GM19238 (cell line): ENCODE results near the gene GAMT.
"Not testable (repeated sequence)": the region's sequence is repeated elsewhere in the genome, so short reads cannot be mapped to it uniquely, and the experiment has no call there.

Experiments used
- DNase-seq: peaks from one replicate; pipeline ENCODE4 v3.0.0; 2011; ENCODE audit warnings: low spot score; ENCODE audit not compliant: insufficient read length

GAMT gene

DNA sequence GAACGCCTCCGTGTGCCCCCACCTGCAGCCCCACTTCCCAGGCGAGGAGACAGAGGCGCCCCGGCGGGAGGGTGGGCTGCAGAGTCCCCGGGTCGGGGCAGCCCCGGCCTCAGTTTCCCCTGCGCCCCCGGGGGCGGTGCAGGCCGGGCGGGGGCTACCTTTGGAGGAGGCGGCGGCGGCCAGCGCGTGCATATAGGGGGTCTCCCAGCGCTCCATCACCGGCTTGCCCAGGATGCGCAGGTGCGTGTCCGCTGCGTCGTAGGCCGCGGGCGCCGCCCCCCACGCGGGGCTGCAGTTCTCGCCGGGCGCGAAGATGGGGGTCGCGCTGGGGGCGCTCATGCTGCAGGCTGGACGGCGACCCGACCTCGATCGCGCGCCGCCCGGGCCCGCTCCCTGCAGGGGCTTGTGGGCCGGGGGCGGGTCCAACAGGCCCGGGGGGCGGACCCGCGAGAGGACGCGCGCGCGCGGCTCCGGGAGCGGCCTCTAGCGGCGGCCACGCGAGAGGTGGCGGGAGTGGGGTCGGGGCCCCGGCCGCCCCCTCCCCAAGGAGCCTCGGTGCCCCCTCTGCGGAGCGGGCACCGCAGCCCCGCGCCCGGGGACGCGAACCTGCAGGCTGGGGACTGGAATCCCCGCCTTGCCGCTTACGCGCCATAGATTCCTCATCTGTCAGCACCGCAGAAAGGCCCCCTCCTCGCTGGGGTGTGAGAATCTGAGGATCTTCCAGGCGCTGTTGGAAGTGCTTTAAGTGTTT is at the start of gene GAMT:
TSS of gene GAMT (minus strand) at position 405 of the 751 bp plus-strand sequence. CDS start at position 339, 66 bp downstream.
- DNase-seq = peak; percentile 79

DNA sequence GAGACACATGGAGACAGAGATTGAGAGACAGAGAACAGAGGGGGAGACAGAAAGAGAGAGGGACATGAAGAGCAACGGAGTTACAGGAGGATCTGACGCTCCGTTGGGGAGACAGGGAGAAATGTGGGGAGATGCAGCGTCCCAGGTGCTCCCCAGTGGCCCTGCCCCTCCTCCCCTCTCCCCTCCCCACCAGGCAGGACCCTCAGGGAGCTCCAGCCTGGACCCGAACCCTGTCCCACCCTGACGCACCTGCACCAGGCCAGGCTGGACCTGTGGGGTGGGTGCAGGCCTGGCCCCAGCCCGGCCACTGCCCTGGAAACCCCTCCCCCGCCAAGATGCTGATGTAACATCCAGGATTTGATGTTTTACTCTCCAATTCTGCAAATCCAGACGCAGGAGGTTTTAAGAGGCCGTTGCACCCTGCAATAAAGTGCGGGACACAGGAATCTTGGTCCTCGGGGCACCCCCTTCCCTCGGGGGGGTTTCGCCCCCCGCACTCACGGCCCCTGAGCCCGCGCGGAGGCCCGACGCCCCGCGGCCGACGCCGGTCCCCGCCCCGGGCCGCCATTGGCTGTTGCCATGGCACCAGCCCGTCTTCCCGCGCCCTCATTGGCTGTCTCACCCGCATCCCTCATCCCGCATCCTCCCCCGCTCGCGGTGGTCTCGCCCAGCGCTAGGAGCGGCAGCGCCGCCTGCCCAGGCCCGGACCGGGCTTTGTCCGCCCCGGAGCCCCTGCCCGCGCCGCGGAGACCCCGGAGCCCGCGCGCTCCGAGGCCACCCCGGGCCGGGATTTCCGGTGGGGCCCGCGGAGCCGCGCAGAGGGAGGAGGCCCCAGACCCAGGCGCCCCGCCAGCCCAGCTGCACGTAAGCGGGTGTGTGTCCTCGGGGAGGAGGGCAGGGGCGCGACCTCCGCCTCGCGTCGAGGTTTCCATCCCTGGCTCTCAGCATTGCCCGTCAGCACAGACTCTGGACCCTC is 48.4 kb upstream of the GAMT start, which contains the start of gene APC2:
TSS of gene APC2 (plus strand) at position 655 of the 976 bp plus-strand sequence. CDS start 2,881 bp downstream, outside the sequence.
- DNase-seq = no peak

DNA sequence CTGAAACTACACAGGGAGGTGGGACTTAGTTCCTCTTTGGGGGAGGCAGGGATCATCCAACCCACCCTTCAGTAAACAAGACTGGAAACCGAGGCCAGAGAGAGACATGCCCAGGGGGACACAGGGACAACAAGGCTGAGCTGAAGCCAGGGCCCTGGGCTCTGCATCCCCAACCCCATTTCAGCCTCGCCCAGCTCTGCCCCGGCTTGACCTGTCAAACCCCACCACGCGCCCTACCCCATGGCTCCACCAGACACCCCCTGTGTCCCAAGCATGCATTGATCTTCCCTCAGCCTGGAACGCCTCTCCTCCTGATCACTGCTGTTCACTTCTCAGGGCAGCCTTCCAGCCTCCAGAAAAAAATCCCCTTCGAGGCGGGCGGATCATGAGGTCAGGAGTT is 46.6 kb upstream of the GAMT start:
- DNase-seq = no peak

DNA sequence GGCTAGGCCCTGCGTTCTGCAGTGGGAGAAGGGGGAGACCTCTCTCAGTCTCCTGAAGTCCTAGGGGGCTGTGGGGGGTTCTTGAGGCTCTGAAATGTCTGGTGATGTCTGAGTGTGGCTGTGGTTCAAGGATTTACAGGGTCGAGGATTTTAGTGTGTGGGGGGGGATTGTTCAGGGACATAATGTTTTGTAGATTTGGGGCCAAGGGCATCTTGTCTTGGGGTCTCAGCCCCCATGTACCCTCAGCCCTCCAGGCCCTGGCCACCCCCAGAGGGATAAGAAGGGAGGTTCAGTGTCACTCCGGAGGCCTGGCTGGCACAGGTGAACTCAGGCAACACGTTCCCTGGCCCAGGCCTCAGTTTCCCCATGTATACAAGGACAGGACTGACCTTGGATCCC is 46.2 kb upstream of the GAMT start:
- no peak for DNase-seq

DNA sequence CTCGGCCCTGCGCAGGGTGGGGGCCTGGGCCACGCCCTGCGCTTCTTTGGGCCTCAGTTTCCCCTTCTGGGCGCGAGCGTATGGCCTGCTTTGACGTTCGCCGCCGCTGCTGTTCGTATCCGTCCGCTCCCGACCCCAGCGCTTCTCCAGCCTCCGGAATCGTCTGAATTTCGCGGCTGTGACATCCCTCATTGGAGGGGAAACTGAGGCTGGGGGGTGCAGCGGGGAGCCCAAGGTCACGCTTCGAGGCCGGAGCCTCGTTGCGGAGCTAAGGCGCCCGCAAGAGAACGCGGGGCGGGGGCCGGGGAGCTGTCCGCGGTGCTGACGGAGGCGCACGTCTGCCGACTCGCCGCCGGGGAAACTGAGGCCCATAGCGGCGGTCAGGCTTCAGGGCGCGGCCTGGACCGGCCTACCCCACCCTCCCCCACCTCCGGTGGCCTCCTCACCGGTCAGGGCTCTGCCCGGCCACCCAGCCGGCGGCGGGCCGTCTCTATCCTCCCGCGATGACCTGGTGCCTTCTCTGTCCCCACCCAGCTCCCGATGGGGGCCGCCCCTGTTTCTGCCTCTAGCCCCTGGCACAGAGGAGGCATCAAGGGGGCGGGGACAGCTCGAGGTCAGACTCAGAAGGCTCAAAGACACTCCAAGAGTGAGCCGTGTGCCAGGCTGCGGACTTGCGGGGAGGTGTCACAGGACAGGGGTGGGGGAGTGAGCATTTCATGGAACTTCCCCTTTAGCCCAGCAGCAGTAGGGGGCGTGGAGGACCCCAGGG is 45.6 kb upstream of the GAMT start:
- no peak for DNase-seq

DNA sequence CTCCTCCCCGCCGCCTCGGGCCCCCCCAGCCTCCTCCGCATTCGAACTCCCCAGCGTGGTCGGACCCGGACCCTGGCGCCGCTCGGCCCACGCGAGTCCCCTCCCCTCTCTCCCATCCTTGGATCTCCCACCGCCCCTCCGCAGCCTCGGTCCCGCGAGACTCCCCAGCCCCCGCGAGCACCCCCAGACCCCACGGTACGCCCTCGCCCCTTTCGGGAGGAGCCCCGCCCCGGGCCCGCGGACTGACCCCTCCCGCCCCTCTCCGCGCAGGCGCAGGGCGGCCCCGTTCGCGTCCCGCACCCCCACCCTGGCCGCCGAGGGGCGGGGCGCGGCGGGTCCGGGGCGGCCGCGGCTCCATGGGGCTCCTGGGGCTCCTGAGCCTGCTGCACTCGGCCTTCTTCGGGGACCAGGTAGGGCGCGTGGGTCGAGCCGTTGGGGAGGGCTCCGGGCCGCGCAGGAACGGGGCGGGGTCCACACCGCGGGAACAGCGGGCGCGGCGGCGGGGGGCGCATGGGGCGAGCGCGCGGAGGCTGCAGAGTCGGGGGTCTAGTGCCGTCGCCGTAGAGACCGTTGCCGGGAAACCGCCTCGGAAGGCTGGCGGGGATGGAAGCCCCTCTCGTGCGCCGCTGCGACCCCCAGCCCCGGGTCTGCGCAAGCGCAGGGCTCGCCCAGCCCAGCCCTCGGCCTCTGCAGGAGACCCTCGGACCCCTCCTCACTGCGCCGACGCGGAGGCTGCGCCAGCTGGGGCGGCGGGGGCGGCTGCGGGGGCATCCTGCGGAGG is 44.8 kb upstream of the GAMT start:
- DNase-seq = no peak

DNA sequence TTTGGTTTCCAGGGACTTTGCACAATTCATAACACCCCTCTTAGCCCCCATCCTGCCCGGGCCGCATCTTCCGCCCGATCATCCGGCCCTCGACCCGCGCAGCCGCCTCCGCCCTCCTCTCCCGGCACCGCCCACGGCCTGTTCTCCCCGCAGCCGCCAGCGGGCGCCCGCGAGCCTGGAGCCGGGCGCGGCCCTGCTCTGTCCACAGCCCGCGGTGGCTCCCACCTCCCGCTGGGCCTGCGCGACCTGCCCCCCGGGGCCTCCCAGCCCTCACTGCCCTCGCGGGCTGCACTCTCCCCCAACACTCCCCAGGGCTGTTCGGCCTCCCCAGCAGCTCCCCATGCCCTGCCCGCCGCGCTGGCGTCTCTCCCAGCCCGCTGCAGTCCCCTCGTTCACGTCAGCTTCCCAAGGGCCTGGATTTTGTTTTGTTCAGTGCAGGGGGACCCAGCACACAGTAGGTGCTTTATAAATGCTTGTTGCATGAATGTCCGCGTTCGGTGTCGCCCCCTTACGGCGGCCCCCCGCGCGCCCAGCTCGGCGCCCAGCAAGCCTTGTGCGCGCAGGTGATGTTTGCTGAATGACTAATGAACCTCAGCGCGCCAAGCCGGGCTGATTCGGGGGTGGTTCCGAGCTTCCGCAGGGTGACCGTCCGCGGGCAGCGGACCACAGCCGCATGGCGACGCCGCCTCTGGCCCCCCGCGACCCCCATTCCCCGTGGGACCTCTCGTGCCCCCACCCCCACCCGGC is 44.0 kb upstream of the GAMT start:
- peak; percentile 98 for DNase-seq

DNA sequence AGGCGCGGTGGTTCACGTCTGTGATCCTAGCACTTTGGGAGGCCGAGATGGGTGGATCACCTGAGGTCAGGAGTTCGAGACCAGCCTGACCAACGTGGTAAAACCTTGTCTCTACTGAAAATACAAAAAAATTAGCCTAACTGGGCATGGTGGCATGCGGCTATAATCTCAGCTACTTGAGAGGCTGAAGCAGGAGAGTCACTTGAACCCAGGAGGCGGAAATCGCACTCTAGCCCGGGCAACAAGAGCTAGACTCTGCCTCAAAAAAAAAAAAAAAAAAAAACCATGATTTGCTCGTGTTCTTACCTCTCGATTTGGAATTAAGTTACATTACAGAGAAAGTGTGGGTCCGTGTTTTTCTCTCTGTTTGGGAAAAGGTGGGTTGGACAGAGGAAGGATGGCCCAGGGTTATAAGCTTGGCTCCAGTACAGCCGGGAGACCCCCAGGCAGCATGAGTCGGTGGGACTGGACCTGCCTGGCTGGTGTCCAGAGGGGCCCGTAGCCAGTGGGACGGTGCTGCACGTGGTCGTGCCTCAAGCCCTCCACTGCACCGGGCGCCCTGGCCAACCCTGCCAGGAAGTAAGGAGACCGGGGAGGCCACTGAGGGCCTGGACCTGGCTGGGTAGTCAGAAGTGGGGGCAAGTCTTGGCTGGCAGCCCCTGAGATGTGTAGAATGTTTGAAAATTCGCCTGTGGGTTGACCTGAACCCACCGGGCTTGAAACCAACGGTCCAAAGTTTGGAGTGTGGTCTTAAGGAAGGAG is 40.5 kb upstream of the GAMT start:
- DNase-seq = no peak

DNA sequence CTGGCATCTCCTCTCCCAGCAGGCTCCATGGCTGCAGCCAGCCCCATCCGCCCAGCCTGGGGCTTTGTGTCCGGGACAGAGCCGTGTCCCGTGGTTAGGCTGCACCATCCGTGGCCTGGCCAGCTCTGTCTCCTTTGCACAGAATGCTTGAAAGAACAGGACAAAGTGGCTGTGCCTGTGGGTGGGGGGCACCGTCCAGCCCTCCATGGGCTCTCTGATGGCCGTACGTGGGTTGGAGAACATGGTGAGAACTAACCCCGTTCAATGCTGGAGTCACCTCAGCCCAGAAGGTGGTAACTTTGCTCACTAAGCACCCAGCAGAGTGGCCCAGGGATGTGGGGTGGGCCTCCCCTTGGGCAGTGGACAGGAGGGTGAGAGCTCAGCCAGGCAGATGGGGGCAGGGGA is 39.7 kb upstream of the GAMT start:
- DNase-seq = no peak

DNA sequence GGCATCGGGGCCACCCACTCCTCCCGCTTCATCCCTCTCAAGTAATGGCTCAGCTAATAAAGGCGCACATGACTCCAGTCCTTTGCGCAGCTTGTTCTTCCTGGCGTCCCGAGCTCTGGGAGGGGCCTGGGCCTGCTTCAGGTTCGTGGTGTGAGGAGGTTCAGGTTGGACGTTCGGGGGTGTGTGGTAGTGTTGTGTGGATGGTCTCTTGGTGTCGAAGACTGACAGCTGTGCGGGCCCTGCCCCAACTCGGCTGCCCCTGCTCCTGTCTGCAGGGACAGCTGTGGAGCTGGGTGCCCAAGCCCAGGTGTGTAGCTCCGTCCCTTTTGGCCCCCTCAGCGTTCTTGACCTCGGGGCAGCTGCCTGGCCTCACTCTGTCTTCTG is 39.1 kb upstream of the GAMT start:
- DNase-seq = no peak

DNA sequence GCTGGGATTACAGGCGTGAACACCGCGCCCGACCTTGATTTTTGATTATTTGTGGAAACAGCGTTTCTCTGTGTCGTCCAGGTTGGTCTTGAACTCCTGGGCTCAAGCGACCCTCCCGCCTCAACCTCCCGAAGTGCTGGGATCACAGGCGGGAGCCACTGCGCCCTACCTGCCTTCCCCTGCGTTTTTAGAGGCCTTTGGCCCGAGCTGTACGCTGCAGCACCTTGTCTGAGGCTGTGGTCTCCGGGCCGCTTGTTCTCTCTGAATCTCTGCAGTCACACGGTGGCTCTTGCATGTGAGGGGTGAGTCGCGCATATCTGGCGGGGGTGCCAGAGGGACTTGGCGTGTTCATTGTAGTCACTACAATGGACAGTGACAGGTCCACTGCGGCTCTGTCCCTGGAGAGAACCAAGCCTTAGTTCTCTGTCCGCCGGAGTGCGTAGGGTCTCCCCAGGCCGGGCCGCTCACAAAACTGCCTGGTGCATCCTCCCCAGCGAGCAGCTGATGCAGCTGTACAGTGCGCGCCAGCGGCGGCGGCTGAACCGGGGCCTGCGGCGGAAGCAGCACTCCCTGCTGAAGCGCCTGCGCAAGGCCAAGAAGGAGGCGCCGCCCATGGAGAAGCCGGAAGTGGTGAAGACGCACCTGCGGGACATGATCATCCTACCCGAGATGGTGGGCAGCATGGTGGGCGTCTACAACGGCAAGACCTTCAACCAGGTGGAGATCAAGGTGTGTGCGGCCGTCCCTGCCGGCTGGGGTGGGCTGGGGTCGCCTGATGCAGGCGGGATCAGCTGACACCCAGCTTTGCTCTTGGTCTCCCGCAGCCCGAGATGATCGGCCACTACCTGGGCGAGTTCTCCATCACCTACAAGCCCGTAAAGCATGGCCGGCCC is 38.4 kb upstream of the GAMT start:
- DNase-seq = not testable (repeated sequence)

DNA sequence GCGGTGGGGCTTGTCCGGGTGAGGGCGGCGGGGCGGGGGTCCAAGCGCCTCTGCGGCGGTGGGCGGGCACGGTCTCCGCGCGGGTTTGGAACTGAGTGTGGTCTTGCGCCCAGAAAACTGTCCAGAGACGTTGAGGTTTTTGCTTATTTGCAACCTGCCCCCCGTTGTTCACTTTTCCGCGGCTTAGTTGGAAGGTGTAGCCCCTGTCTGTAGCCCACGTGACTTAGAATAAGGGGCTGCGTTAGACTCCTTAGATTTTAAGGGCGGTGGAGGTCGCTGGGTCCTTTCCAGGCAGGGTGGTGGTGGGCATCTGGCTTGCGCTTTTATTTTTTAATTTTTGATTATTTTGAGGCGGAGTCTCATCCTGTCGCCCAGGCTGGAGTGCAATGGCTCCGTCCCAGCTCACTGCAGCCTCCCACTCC is 37.6 kb upstream of the GAMT start:
- no peak for DNase-seq

DNA sequence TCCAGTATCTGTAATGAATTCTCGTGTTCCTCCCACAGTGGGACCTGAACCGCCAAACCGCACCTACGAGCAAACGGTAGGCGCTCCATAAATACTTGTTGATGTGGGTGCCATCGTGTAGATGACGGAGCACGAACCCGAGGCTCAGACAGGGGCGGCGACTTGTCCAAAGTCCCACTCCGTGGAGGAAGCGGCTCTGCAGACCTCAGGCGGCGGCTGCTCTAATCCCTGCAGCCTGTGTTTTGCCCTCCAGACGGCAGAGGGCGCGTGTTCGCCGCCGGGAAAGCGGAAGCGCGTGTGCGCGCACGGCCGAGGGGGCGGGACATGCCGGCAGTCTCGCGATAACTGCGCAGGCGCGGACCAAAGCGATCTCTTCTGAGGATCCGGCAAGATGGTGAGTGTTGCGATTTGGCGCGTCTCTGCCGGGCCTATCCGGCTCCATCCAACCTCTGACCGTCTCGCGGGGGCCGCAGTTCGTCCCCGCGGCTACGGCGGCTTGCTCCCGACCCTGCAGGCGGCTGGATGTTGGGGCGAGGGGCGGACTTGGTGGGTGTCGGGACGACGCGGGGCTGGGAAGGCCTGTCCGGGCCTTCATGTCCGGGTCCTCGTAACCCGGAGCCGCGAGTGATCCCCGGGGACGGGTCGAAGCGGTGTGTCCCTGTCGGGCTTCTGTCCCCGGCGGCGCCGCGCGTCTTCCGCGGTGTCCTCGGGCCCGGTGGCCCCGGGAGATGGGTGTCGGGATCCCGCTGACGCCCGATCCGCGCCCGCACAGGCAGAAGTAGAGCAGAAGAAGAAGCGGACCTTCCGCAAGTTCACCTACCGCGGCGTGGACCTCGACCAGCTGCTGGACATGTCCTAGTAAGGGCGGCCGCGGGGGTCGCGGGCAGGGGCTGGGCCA is 36.9 kb upstream of the GAMT start, which contains the start of gene RPS15:
TSS of gene RPS15 (plus strand) at position 362 of the 898 bp plus-strand sequence. CDS start at position 392, 30 bp downstream.
- peak; percentile 98 for DNase-seq

DNA sequence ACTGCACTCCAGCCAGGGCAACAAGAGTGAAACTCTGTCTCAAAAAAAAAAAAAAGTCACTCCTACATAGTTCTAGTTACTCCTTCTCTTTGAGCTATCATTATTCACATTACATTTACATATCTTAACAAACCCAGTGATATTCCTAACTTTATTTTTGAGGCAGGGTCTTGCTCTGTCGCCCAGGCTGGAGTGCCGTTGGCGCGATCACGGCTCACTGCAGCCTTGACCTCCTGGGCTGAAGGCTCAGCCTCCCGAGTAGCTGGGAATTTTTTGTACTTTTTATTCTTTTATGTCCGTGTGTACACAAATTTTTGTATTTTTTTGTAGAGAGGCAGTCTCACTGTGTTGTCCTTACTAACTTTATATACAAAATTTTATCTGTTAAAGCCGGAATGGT is 36.3 kb upstream of the GAMT start:
- no peak for DNase-seq

DNA sequence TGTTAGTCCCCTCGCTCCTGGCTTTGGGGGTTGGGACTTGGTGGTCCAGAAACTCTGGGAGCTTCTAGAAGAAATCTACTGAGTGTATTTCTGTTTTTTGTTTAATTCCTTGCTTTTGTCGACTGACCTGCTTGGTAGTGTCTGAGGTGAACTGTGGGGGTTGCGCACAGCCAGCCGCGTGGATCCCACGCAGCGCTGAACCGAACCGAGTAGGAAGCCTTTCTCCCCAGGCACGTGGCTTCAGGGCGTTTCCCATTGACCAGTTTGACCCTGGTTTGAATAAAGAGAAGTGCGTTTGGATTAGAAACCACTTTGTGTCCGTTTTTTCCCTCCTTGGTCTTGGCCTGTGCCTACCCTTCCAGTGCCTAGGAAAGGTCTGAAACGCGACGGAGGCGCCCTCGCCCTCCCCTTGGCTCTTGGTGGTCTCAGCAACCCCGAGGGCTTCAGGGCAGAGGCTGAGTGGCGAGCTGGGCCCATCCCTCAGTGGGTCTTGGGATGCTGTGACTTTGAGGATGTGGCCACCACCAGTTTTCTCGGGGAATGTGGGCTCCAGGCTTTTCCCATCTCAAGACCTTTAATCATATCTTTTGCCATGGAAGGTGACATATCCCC is 34.1 kb upstream of the GAMT start:
- no peak for DNase-seq

DNA sequence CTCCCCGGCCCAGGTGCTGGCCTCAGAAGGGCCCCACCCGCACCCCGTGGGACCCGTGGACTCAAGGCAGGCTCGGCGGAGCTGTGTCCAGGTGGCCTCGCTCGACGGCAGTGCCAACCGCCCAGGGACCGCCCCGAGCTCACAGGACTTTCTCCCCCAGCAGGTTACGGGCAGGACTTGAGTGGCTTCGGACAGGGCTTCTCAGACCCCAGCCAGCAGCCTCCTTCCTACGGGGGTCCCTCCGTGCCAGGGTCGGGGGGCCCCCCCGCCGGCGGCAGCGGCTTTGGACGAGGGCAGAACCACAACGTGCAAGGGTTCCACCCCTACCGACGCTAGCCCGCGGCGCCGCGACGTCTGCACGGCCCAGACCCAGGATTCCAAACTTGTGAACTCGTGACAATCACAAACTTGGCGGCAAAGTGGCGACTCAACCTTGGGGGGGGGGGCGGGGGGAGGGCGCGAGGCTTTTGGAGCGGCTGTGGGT is 33.3 kb upstream of the GAMT start:
- no peak for DNase-seq

DNA sequence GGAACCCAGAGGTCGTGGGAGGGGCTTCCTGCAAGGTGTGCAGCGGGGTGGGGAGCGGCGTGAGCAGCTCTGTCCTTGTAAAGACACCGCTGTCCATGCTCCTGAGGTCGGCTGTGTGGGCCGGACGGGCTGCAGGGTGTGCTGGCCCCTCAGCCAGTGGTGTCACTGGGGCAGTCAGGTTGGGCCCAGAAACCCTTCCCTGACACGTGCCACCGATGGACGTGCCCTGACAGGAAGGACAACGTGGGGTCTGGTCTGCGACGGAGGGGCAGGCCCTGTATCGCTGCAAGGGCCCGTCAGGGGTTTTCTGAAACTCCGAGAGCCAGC is 32.7 kb upstream of the GAMT start:
- DNase-seq = no peak
